OCI-LY7 (cell line): Measurements from ENCODE around the gene NPB. TPM values are rescaled to one million over a fixed set of nuclear protein-coding genes. Genes with fewer than 3 reads are reported as not detected.

ENCODE experiments used
- BruUV-seq: library from RNA; stranded (reverse); fragments of 400-500 nt; replicated peaks from 2 replicates; lab custom pipeline; 2021; lab: Mats Ljungman, UMichigan
- CTCF ChIA-PET: fragments of 300-600 bp; sonication (Branson Sonifier 250); formaldehyde crosslinking; loops from one replicate; lab custom pipeline; 2022; ENCODE audit warnings: antibody characterized with exemption; ENCODE audit not compliant: unreplicated experiment; lab: Charles Lee
- POLR2A ChIA-PET: fragments of 300-600 bp; sonication (Branson Sonifier 250); formaldehyde crosslinking; loops from one replicate; lab custom pipeline; 2022; ENCODE audit warnings: antibody characterized with exemption; lab: Charles Lee
- DNase-seq: peaks from one replicate; pipeline ENCODE4 v3.0.0-alpha.2; 2015; ENCODE audit warnings: low spot score
- H2AFZ ChIP-seq: fragments of 200-600 bp; sonication (generic), shearing (Covaris generic); 2 replicates; pipeline ENCODE4 v1.6.1; 2014; ENCODE audit warnings: mild to moderate bottlenecking, antibody characterized with exemption, low read length, moderate library complexity
- H3K27ac ChIP-seq: fragments of 200-600 bp; sonication (generic); 2 replicates; pipeline ENCODE4 v1.5.1; 2014; ENCODE audit warnings: mixed run types, low read depth, mild to moderate bottlenecking, moderate library complexity, low read length, inconsistent platforms; ENCODE audit not compliant: poor library complexity, severe bottlenecking
- H3K36me3 ChIP-seq: fragments of 200-600 bp; sonication (generic); 2 replicates; pipeline ENCODE4 v1.6.1; 2014; ENCODE audit warnings: mild to moderate bottlenecking, antibody characterized with exemption, low read length, moderate library complexity, mixed read lengths; ENCODE audit not compliant: insufficient read depth
- H3K4me1 ChIP-seq: fragments of 200-600 bp; sonication (generic); 2 replicates; pipeline ENCODE4 v1.5.1; 2014; ENCODE audit warnings: mild to moderate bottlenecking, low read length; ENCODE audit not compliant: insufficient read depth, poor library complexity, severe bottlenecking
- H3K4me2 ChIP-seq: fragments of 200-600 bp; sonication (generic); 2 replicates; pipeline ENCODE4 v1.6.1; 2014; ENCODE audit warnings: mild to moderate bottlenecking, low read length
- H3K4me3 ChIP-seq: fragments of 200-600 bp; sonication (generic); 2 replicates; pipeline ENCODE4 v1.5.1; 2014; ENCODE audit warnings: mild to moderate bottlenecking, low read depth, low read length; ENCODE audit not compliant: poor library complexity, severe bottlenecking
- H3K79me2 ChIP-seq: fragments of 200-600 bp; sonication (generic); 2 replicates; pipeline ENCODE4 v1.6.1; 2016; ENCODE audit warnings: low read depth, mild to moderate bottlenecking, low read length, moderate library complexity, mixed read lengths; ENCODE audit not compliant: insufficient read depth
- H3K9me2 ChIP-seq: fragments of 200-600 bp; sonication (generic); 2 replicates; pipeline ENCODE4 v1.6.1; 2016; ENCODE audit warnings: mild to moderate bottlenecking, low read length, mixed read lengths; ENCODE audit not compliant: insufficient read depth
- H3K9me3 ChIP-seq: fragments of 200-600 bp; sonication (generic); 2 replicates; pipeline ENCODE4 v1.6.1; 2014; ENCODE audit warnings: mild to moderate bottlenecking, mixed run types, low read length, mixed read lengths
- H4K20me1 ChIP-seq: fragments of 200-600 bp; sonication (generic); 2 replicates; pipeline ENCODE4 v1.6.1; 2014; ENCODE audit warnings: mild to moderate bottlenecking, antibody characterized with exemption, low read length, moderate library complexity, mixed read lengths; ENCODE audit not compliant: insufficient read depth
- CTCF ChIP-seq: fragments of 200-600 bp; sonication (generic); conservative IDR thresholded peaks from 2 replicates; pipeline ENCODE4 v1.5.1; 2014; ENCODE audit warnings: mild to moderate bottlenecking, antibody characterized with exemption, low read length, moderate library complexity, mixed read lengths
- EZH2phosphoT487 ChIP-seq: fragments of 200-600 bp; sonication (generic); IDR thresholded peaks from 2 replicates; pipeline ENCODE4 v1.6.1; 2018; ENCODE audit warnings: low read depth, borderline replicate concordance, mild to moderate bottlenecking, mixed run types, antibody characterized with exemption, low read length, moderate library complexity, mixed read lengths
- intact Hi-C: fragments of 100-400 bp; cut with micrococcal nuclease; formaldehyde crosslinking; loops from one replicate; pipeline ENCODE4 v1.10.0; 2022; ENCODE audit not compliant: unreplicated experiment
- total RNA-seq, 2 experiments: library from RNA; depleted of rRNA in 1 of 2; stranded (reverse); fragments of >200 nt in 1 of 2; shearing (Covaris generic) in 1 of 2; gene quantifications; 2 replicates each; pipeline ENCODE4 v1.2.3, GENCODE V29; 2014 to 2022

Gene NPB
- total RNA-seq, 2 experiments from 2014 or later = 2.8 to 3.2 TPM

- H3K9me2 ChIP-seq = no peaks in the 10 kb centered on the region
- BruUV-seq = no TSS peak
- ChIA-PET CTCF (no interaction called here), POLR2A (no interaction called here)
- peaks cover 43% of the 10 kb centered on the region for H3K79me2 ChIP-seq
- no peak overlapping the region for H3K4me2 ChIP-seq
- H3K9me3 ChIP-seq = no peaks in the 10 kb centered on the region
- no peak overlapping the region for H2AFZ ChIP-seq
- H3K4me3 ChIP-seq = no peak overlapping the region
- H3K36me3 ChIP-seq = peaks cover 79% of the 10 kb centered on the region
- H4K20me1 ChIP-seq = peaks cover 5% of the 10 kb centered on the region; the same call in 1 of the 2 replicates
- intact Hi-C loops = no loop called here
- peaks cover 66% of the 10 kb centered on the region for H3K4me1 ChIP-seq
- DNase-seq = no peak
- TF ChIP-seq CTCF (no peak), EZH2phosphoT487 (no peak)
- no peak overlapping the region for H3K27ac ChIP-seq
Observed at GRCh38 chr17:81865358-81865732, 36.7 kb upstream of the NPB start.

- H3K36me3 ChIP-seq = peaks cover 83% of the 10 kb centered on the region
- no peaks in the 10 kb centered on the region for H3K9me3 ChIP-seq
- H2AFZ ChIP-seq = no peak overlapping the region
- BruUV-seq = no TSS peak
- TF ChIP-seq CTCF (no peak), EZH2phosphoT487 (no peak)
- no peak overlapping the region for H3K27ac ChIP-seq
- H3K4me3 ChIP-seq = no peak overlapping the region
- no peak for DNase-seq
- peaks cover 47% of the 10 kb centered on the region for H3K79me2 ChIP-seq
- ChIA-PET POLR2A (no interaction called here), CTCF (no interaction called here)
- H3K4me1 ChIP-seq = peaks cover 66% of the 10 kb centered on the region
- no peak overlapping the region for H3K4me2 ChIP-seq
- H4K20me1 ChIP-seq = peaks cover 5% of the 10 kb centered on the region; the same call in 1 of the 2 replicates
- intact Hi-C loops = no loop called here
- no peaks in the 10 kb centered on the region for H3K9me2 ChIP-seq
Observed at GRCh38 chr17:81865733-81866439, 36.2 kb upstream of the NPB start.

GRCh38 chr17:81866440-81867169, 35.4 kb upstream of the NPB start:
- H3K9me3 ChIP-seq = no peaks in the 10 kb centered on the region
- H3K4me2 ChIP-seq = peak overlapping the region; percentile 23; the same call in 1 of the 2 replicates
- ChIA-PET CTCF (no interaction called here), POLR2A (interaction anchor here (1.1 kb wide), 1 partner anchor 26 kb away, joined by 5 read pairs; the partner anchor contains the start of gene ANAPC11)
- DNase-seq = peak; percentile 40
- H3K9me2 ChIP-seq = no peaks in the 10 kb centered on the region
- H4K20me1 ChIP-seq = peaks cover 5% of the 10 kb centered on the region; the same call in 1 of the 2 replicates
- H3K4me3 ChIP-seq = no peak overlapping the region
- peaks cover 47% of the 10 kb centered on the region for H3K79me2 ChIP-seq
- no TSS peak for BruUV-seq
- H2AFZ ChIP-seq = no peak overlapping the region
- peaks cover 66% of the 10 kb centered on the region for H3K4me1 ChIP-seq
- no peak for TF ChIP-seq EZH2phosphoT487
- no peak for TF ChIP-seq CTCF
- peak overlapping the region; percentile 61 for H3K27ac ChIP-seq
- intact Hi-C loops = no loop called here
- H3K36me3 ChIP-seq = peaks cover 83% of the 10 kb centered on the region
